ENCODE measurements around the gene GREM2.

DNA sequence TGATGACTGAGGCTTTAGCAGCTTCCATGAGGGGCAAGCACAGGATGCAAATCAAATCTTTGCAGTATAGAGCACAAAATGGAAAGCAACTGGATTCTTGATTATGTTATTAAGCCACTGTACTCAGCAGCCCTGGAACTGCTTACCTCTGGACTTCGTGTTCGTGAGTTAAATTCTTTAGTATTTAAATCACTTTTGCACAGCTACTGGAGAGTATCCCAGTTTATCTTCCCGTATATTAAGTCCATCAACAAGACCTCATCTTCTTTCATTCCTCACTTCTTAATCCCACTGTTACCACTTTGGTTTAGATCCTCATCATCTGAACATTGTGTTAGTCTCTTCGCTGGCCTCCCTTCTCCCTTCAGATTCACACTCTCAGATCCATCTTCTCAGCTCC is 108.9 kb downstream of the GREM2 start:
- TF ChIP-seq EZH2 (IDR thresholded peaks at IDR 0.05) (no peak), POLR2AphosphoS5 (IDR thresholded peaks at IDR 0.05; ENCODE audit: borderline replicate concordance, low read depth, low read length) (no peak)

Measured in SK-N-MC (cell line).